Activated CD8-positive, alpha-beta memory T cell treated with anti-CD3 and anti-CD28 coated beads for 1 hour (primary cell): ENCODE results near the gene RNU7-1.

Source experiments
- DNase-seq, 2 donors: peaks; one replicate each; pipeline ENCODE4 v3.0.0-alpha.2; 2020; ENCODE audit warnings: low read depth in 1 of 2; ENCODE audit errors: extremely low read depth in 1 of 2

RNU7-1 gene

DNA sequence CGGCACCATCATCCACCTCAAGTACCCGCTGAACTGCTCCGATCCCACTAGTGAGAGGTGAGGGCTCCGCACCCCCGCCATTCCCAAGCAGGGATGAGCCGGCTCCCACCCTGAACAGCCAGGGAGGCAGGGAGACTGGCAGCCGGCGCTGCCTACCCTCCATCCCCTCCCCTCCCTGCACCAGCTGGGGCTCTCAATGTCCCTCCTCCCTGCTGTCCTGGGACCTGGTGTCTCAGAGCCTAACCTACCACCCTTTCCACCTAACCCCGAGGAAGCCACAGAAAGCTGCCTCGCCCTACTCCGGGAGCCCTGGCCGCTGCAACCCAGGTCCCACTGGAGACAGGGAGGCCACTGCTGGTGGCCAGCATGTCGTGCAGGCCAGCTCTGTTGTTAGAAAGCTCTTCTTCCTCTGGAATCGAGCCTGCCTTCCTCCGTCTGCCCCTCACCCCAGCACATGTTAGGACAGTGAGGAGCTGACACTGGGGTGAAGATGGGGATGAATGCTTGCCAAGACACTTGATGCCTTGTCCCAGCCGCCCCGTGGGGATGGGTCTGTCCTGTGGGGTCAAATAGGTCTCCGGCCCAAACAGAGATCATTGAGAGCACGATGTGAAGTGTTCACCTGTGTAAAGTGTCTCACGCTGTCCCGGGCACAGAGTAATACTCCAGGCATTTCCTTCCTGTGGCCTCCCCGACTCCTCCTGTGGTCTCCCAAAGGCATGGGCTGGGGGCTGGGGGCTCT is 8.7 kb downstream of the RNU7-1 start:
- DNase-seq: no peak

DNA sequence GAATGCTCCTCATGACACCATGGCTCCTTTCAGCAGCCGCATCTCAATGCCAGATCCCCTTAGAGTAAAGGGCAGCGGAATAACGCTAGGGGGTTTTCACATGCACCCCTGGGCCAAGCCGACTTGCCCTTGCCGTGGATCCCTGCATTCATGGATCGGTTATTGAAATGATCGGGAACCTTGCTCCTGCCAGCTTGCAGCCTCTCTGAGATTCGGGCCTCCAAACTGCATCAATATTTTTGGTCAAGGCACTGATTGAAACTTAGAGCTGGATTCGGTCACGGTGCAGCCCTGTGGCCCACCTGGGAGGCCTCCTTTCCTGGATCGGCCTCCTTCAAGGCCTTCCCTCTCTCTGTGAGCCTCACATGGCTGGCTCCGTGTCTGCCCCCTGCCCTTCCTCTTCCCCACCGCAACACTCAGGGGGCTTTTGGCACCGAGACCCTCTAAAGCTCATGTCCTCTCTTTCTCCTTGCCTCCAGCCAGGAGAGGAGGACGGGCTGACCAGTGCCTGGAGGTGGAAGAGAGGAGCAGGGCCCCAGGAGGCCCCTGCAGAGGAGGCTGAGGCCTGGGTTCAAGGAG is 9.3 kb downstream of the RNU7-1 start:
- no peak for DNase-seq

DNA sequence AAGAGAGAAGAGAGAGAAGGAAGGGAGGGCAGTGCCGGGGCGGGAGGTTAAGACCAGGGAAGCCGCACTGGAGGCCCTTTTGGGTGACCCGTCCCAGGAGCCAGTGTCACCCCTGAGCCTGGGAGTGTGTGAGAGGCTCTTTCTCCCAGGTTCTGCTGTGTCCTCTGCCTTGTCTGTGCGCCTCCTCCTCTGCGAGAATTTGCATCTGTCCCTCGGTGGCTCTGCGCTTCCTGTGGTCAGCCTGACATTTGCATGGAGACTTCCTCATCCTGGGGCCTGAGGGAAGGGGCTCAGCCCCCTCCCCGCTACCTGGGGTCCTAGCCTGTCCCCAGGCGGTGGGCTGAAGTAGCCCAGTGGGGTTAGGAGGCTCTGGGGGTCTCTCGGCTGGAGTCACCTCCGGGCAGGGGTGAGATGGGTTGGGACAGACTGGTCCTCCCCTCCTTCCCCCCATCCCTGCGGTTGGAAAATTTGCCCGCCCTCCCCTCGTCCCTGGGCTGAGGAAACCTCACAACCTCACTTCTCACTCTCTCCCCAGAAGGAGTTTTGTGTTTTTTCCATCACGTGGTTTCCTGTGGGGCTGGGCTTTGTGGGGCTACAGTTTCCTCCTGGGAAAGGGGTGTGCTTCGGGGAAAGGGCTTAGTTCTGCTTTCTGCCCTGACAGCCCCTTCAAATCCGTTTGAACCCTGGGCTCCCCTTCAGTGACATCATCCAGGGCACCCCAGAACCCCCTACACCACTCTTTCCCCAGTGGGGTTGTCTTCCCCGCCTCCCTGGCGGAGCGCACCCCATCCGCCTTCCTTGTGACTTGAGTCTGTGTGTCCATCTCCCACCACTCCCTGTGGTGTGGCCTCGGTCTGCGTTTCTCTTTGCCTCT is 10.1 kb downstream of the RNU7-1 start:
- DNase-seq: peak; percentile 73 to 74

DNA sequence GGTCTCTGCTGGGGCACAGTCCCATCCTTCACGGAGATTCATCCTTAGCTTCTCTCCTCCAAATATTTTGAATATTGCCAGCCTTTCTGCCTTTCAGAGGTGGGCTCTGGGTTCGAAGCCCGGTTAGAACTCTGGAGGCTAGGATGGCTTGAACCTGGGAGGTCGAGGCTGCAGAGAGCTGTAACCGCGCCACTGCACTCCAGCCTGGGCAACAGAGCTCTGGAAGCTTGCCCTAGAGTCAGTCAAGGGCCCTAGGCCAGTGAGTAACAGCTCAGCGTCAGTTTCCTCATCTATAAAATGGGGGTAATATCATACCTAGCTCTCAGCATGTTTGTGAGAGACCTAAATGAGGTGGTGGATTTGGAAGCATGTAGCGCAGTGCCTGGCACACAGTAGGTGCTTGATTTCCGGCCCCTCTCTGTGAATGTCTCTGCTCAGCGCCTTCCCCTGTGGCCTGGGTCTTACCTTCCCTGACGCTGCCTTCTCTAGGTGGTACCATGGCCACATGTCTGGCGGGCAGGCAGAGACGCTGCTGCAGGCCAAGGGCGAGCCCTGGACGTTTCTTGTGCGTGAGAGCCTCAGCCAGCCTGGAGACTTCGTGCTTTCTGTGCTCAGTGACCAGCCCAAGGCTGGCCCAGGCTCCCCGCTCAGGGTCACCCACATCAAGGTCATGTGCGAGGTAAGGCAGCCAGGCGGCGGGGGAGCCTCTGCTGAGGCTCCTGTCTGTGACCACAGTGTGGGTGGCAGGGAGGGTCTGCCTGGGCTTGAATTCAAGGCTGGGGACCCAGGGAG is 10.9 kb downstream of the RNU7-1 start:
- no peak for DNase-seq

DNA sequence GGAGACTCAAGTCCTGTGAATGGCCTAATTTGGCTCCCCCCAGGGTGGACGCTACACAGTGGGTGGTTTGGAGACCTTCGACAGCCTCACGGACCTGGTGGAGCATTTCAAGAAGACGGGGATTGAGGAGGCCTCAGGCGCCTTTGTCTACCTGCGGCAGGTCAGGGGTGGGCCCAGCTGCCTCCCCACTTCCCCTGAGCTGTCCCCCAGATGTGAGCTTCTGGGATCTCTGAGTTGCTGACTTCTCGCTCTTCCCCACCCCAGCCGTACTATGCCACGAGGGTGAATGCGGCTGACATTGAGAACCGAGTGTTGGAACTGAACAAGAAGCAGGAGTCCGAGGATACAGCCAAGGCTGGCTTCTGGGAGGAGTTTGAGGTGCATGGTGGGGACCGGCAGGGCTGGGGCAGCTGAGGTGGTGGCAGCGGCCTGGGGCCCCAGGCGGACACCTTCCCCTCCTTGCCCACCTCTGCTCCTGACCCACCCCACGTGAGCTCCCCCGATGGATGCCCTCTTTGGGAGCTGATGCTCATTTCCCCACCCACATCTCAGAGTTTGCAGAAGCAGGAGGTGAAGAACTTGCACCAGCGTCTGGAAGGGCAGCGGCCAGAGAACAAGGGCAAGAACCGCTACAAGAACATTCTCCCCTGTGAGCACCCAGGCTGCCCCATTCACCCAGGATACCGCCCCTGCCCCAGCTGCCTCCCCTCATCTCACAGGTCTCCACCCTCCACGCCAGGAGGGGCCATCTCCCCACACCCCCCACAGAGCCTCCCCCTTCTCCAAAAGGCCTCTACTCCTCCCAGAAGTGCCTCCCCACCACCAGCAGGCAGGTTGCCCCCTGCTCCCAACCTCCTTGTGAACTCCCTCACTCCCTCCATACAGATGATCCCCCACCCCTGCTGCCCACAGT is 11.7 kb downstream of the RNU7-1 start:
- DNase-seq: no peak

DNA sequence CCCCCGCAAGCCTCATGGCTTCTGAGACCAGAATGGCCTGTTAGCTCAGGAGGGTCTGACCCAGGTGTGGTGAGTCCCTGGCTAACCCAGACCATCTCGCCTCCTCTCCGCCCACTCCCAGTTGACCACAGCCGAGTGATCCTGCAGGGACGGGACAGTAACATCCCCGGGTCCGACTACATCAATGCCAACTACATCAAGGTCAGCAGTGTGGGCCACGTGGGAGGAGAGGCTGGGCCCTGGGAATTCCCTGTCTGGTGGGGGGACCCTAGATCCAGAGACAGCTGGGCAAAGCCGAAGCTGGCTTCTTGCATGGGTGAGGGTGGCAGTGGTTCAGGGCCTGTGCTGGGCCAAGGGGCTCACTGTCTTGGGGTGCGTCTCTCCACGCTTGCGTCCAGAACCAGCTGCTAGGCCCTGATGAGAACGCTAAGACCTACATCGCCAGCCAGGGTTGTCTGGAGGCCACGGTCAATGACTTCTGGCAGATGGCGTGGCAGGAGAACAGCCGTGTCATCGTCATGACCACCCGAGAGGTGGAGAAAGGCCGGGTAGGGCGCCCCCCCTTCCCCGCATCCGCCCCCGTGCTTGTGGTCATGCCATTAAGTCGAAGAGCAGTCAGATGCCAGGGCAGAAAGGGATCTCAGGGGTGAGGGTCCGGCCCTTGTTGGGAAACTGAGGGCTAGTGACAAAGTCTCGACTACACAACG is 12.6 kb downstream of the RNU7-1 start:
- no peak for DNase-seq

DNA sequence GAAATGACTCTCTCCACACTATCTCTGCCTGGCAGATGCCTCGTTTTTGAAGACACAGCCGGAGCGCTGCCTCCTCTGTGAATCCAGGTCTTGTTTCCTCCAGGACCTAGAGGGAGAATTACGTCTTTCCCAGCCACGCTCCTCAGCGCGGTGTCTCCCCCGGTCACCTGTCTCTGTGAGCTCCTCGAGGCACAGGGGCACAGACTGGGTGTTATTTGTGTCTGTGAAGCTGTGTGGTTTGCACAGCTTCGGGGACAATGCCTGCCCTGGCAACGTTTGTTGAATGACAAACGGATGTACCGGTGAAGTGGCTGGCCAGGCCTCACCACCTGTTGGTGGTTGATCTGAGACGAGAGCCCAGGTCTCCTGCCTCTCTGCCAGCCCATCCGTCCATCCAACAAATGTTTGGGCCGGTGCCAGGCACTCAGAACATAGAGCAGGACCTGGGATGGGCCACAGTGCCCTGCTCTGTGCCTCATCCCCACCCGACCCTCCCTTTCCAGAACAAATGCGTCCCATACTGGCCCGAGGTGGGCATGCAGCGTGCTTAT is 13.6 kb downstream of the RNU7-1 start:
- DNase-seq: no peak

DNA sequence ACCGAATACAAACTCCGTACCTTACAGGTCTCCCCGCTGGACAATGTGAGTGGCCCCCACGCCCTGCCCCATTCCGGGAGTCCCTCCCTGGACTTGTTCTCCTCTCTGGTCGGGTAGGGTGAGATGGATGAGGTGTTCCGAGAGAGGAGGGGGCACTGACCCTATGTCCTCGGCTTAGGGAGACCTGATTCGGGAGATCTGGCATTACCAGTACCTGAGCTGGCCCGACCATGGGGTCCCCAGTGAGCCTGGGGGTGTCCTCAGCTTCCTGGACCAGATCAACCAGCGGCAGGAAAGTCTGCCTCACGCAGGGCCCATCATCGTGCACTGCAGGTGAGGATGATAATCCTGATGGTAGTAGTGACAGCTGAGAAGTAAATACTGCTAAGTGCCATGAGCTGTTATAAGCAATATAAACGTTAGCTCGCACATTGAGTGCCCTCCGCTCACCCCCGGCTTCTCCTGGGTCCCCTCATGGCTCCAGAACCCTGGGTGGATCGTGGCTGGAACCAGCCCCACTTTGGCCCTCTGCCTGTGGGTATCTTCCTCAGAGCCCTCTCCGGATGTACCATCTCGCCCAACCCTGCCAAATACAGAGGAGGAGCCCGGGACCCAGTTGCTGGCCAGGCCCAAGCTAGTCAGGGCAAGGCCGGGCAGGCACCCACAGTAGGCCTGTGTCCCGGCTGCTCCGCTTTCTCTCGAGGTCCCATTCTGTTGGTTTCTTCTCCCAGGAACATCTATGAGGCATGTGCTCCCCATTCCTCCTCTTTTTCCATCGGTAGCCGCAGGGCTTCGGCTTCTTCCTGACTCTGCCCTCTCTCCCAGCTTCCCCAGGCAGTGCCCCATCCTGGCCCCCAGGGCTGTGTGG is 14.4 kb downstream of the RNU7-1 start:
- DNase-seq: no peak

DNA sequence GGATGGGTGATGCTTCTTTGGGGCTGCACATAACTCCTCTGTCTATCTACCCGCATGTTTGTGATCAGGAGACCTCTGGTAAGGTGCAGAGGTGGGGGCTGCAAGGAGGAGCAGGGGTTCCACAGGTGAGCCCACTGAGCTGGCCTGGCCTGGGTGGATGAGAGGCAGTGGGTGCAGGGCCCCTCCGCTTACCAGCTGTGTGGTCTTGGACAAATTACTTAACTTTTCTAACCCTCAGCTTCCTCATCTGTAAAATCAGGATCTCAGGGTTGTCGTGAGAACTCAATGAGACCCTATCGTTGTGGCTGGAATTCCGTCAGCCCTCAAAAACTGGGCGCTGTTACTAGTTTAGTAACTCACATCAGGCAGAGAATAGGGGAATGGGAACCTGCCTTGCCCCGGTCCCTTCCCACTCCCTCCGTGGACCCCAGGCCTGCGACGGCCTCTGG is 15.0 kb downstream of the RNU7-1 start:
- DNase-seq: no peak

DNA sequence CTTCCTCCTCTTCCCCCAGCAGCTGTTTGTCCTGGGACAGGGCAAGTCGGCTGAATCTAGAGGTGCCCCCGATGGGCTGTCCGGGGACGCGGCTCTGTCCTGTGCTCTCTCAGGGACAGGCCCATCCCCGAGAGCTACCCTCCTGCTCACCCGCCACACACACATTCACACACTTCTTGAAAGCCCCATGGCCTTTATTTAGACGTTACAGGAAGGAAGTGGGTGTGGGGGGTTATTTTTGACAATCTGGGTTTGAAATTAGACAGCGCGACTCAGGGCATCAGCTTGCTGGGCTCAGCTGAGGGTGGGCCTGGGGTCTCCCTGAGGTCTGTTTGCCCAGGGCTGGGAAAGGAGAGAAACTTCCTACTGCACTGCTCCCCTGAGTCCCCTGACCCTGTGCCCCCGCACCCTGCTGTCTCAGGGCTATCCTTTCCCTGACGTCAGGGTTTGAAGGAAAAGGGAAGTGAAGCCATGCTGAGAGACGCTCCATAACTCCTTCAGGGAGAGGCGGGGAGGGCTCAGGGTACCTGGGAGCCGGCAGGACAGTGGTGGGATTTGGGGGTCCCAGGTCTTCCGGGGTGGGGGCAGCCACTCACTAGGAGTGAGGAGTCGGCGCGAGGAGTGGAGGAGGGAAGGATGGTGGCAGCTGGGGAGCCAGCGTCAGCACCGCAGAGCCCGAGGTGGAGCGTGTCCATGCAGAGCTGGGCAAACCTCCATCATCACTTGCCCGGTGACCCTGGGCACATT is 15.6 kb downstream of the RNU7-1 start:
- DNase-seq: no peak

DNA sequence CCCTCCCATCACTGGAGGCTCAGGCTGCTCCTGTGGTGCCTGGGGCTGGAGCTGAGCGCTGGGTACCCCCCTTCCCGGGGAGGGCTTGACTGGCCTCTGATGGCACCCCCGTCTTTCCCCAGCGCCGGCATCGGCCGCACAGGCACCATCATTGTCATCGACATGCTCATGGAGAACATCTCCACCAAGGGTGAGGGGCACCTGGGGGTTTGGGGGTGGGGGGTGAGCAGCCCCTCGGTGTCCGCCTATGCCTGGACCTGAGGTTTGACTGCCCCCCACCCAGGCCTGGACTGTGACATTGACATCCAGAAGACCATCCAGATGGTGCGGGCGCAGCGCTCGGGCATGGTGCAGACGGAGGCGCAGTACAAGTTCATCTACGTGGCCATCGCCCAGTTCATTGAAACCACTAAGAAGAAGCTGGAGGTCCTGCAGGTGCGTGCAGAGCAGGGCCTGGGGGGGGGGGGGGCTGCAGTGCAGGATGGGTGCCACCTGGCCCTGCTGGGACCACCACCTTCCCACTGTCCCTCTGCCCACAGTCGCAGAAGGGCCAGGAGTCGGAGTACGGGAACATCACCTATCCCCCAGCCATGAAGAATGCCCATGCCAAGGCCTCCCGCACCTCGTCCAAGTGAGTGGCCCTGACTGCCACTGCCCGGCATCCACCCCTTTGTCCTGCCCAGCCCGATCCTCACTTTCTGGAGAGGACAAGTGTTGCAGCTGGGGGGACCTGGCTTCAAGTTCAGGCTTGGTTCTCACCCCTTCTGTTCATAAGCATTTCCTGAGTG is 16.4 kb downstream of the RNU7-1 start:
- no peak for DNase-seq

DNA sequence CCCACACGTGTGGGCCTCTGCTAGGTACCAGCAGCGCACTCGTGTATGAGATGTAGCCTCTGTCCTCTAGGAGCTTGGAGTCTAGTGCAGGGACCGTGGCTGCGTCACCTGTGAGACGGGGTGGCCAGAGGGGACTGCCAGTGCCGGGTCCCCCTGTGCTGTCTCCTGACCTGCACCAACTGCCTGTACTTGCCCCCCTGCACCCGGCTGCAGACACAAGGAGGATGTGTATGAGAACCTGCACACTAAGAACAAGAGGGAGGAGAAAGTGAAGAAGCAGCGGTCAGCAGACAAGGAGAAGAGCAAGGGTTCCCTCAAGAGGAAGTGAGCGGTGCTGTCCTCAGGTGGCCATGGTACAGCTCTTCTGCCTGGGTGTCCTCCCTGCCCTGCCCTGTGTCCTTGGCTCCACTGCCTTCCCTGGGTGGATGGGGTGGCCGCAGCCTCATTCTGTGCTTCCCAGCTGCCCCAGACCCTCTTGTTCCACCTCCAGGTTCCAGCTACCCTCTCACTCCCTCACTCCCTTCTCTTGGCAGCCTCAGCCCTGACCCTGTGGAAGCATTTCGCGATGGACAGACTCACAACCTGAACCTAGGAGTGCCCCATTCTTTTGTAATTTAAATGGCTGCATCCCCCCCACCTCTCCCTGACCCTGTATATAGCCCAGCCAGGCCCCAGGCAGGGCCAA is 17.1 kb downstream of the RNU7-1 start:
- DNase-seq: no peak

DNA sequence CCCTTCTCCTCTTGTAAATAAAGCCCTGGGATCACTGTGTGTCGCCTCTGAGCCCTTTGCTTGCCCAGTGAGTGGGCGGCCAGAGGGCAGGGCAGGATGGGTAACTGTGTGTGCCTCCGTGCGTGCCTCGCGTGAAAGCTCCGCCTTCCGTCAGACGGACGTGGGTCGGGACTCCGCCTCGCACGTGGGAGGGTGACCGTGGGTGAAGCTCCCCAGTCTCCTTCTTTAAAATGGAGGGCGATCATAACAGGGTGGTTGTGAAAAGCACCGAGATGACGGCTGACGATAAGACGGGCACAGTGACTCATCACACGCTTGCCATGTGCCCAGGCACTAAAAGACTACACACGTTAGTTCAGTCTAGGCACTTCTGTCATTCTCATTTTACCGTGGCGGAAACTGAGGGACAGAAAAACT is 17.7 kb downstream of the RNU7-1 start:
- DNase-seq: peak; percentile 81 to 89

DNA sequence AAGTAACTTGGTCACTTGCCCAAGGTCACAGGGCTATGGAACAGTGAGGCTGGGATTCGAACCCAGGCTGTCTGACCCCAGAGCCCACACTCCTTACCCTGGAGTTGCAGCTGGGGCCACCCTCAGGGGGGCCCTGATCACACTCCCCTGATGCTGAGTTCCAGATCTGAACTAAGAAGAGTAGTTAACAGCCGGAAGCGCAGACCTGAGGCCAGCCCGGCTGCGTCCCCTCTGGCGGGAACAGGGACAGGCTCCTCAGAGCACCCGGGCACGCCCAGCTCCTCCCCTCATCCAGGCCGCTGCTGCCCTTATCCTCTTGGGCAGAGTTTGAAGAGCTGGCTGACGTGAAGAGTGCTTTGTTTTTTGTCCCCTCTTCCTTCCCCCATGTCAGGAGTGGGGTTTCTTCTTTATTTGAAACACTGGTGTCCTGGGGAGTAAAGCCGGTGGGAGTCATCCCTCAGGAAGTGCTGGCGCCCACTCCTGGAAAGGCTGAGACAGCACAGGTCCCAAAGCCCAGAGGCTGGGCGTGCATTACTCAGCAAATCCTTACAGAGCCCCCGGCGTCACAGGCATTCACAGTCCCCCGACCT is 18.2 kb downstream of the RNU7-1 start:
- no peak for DNase-seq

DNA sequence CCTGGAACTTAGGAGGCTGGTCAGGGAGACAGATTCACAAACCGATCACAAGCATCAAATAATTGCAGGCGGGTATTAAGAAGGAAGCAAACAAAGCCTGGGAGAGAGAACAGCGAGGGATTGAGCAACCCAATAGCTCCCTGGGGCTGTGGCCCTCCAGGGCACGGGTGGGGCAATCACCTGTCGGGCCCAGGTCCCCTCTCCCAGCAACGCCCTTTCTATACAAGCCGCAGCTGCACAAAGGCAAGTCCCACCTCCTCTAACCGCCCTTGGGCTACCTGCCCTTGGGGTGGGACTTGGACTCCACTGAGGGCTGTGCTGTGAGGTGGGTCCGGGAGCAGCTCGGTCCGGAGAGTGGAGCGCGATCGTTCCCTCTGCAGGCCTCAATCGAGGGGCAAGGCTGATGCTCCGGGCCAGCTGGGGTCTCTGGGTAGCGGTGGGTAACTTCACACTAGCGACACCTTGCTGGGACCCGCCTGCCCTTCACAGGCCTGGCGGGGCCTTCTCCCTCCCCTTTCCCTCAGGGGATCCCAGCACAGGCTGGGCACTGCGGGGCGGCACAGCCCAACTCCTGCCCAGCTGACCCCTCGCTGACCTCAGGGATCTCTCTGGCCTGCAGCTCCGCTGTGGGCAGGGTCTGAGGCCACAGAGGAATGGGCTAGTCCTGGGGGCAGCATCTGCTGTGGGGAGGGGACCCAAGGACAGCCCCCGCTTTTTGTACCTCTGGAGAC is 18.8 kb downstream of the RNU7-1 start:
- no peak for DNase-seq
